GM08714 (cell line): ENCODE results near the gene TMEM37.

ENCODE experiments used
- H3K4me3 ChIP-seq: fragments of 200-500 bp; sonication (Bioruptor generic); 2 replicates; pipeline ENCODE4 v1.5.1; 2014; ENCODE audit warnings: mild to moderate bottlenecking, low read length, inconsistent platforms
- ZNF274 ChIP-seq: IDR thresholded peaks from 2 replicates; pipeline ENCODE4 v1.6.1; 2012; ENCODE audit warnings: mild to moderate bottlenecking, low read depth, low read length

Gene TMEM37

GRCh38 chr2:119448427-119449141 is 16.9 kb downstream of the TMEM37 start:
- TF ChIP-seq ZNF274 = no peak
- no peak overlapping the region for H3K4me3 ChIP-seq

- no peak overlapping the region for H3K4me3 ChIP-seq
Measured at GRCh38 chr2:119449521-119449920, 17.9 kb downstream of the TMEM37 start.

GRCh38 chr2:119451336-119452050 is 19.8 kb downstream of the TMEM37 start:
- TF ChIP-seq ZNF274 = no peak
- H3K4me3 ChIP-seq = no peak overlapping the region

More at GRCh38 chr2:119449521-119449920, 17.9 kb downstream of the TMEM37 start:
- no peak for TF ChIP-seq ZNF274

GRCh38 chr2:119453972-119454593 is 22.4 kb downstream of the TMEM37 start:
- TF ChIP-seq ZNF274 = no peak
- no peak overlapping the region for H3K4me3 ChIP-seq

DNA sequence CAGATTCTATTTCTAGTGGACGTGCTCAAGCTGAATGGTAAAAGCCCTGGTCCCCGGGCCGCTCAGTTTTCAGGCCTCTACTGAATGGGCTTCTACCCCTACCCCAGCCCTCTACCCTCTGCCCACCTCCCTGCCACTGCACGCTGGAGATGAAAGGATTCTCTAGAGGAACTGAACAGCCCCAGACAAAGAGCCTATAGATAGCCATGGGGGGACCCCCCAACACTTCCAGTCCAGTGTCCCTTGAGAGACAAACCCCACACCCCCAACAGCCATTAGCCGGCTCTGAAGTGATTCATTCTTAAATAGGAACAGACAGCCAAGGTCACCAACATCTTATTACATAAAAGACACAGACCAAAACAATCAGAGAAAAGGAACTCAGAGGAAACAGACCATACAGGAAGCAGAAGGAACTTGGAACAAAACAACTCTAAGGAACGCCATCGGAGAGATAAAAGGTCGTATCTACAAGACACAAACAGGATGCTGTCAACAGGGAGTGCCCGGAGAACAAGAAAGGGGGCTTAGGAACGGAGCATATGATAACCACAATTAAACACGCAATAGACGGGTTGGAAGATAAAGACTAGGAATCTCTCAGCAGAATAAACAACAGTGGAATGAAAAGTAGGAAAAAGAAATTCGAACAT is 23.5 kb downstream of the TMEM37 start:
- H3K4me3 ChIP-seq = no peak overlapping the region
- TF ChIP-seq ZNF274 = no peak

DNA sequence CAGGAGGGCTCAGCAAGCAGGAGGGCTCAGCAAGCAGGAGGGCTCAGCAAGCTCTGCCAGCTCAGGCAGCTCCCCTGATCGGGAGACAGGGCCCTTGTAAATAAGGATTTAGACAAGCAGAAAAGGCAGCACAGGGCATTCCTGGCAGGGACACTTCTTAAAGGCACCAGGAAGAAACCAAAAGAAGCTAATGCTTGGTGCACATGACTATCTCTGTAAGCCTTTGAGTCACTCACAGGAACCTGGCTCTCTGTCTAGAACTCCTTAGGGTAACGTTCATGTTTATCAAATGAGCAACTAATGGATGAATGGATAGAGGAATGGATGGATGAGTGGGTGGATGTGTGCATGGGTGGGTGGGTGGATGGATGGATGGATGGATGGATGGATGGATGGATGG is 28.4 kb downstream of the TMEM37 start:
- no peak overlapping the region for H3K4me3 ChIP-seq
- TF ChIP-seq ZNF274 = no peak

DNA sequence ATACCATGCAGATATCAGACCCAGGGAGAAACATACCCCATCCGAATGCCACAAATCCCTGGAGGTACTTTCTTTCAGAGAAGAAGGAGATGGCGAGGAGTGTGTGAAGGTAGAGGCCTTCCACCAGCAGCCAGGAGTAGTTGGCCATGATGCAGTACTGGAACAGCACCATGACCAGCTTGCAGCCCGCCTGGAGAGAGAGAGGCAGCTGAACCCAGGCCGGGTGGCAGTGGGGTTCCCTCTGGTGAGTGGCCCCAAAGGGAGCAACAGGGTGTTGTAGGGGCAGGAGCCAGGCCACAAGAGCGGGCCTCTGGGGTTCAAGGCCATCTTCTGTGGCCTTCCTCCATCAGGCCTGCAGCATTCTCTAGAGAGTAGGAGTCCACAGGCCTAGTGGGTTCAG is 30.2 kb downstream of the TMEM37 start:
- TF ChIP-seq ZNF274 = no peak

DNA sequence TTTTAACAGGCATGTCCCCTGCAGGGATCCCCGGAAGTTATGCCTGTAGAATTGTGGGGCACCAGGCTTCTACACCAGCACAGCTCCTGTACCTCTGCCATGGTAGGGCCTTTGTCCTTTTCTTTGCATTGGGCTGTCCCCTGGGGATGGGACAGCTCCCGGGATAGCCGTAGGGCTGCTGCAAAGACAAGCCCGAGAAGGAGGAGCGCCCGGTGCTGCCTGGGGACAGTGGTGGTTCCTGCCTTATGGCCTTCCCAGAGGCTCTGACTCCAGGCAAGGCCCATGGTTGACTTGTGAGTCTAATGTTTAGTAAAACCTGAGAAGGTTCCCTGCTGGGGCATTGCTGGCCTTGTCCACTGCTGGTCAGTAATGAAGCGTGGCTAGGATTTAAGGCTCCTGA is 30.9 kb downstream of the TMEM37 start:
- TF ChIP-seq ZNF274 = no peak

More for the DNA sequence above, 30.2 kb downstream of the TMEM37 start:
- no peak overlapping the region for H3K4me3 ChIP-seq

GRCh38 chr2:119463136-119463535 is 31.5 kb downstream of the TMEM37 start:
- no peak overlapping the region for H3K4me3 ChIP-seq
- TF ChIP-seq ZNF274 = no peak

More for the DNA sequence above, 30.9 kb downstream of the TMEM37 start:
- H3K4me3 ChIP-seq = no peak overlapping the region

DNA sequence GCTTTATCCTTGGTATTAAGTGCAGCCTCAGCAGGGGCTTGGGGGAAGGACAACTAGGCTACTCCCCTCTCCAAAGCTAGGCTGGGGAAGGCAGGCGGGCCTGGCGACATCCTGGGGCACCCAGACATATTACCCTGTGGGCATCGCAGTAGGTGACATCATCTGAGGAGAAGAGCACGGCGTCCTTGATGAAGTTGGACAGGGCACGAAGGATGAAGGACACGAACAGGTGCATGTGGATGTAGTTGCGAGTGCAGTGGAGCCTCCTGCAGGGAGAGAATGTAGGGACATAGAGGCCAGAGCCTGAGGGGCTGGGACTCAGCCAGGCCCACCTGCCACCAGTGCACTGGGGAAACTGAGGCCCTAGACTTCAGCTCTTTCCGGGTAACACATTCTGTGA is 32.3 kb downstream of the TMEM37 start:
- no peak for TF ChIP-seq ZNF274

GRCh38 chr2:119464981-119465380 is 33.3 kb downstream of the TMEM37 start:
- TF ChIP-seq ZNF274 = no peak
- no peak overlapping the region for H3K4me3 ChIP-seq

More for the DNA sequence above, 32.3 kb downstream of the TMEM37 start:
- no peak overlapping the region for H3K4me3 ChIP-seq

DNA sequence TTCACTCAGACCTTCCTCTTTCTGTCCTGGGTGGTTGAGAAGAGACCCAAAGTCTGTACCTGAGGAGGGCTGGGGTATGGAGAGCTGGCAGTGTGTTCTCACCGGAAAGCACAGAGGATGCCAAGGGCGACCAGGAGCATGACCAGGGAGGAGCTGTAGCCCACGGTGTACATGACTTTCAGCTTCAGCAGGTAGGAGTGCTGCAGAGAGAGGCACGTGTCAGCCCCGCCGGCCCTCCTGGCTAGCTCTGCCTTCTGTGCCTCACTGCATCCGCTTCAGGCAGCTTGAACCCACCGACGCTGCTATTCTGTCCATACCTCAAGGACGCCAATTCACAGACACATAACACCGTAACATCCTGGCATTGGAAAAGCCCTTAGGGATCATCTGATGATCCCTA is 34.0 kb downstream of the TMEM37 start:
- H3K4me3 ChIP-seq = no peak overlapping the region
- TF ChIP-seq ZNF274 = no peak

GRCh38 chr2:119466373-119466772 is 34.7 kb downstream of the TMEM37 start:
- H3K4me3 ChIP-seq = no peak overlapping the region
- TF ChIP-seq ZNF274 = no peak
